Retinal pigment epithelial cell (primary cell): ENCODE results near the gene ELAVL2.
A peak's percentile ranks its signal among the peaks of the same experiment; 100 is the strongest.
"Not testable (repeated sequence)": the region's sequence is repeated elsewhere in the genome, so short reads cannot be mapped to it uniquely, and the experiment has no call there.

Source experiments
- DNase-seq: peaks from one replicate; pipeline ENCODE4 v3.0.0-alpha.2; 2010; ENCODE audit warnings: low read depth
- H3K4me3 ChIP-seq: 2 replicates; pipeline ENCODE4 v1.5.1; 2011; ENCODE audit warnings: mild to moderate bottlenecking, low read length, control low read depth, moderate library complexity
- TF ChIP-seq, protein P1 (sequence below): conservative IDR thresholded peaks from 2 replicates; pipeline ENCODE4 v1.5.1; 2011; ENCODE audit warnings: low read depth, low read length, control low read depth, inconsistent platforms

ELAVL2 gene

DNA sequence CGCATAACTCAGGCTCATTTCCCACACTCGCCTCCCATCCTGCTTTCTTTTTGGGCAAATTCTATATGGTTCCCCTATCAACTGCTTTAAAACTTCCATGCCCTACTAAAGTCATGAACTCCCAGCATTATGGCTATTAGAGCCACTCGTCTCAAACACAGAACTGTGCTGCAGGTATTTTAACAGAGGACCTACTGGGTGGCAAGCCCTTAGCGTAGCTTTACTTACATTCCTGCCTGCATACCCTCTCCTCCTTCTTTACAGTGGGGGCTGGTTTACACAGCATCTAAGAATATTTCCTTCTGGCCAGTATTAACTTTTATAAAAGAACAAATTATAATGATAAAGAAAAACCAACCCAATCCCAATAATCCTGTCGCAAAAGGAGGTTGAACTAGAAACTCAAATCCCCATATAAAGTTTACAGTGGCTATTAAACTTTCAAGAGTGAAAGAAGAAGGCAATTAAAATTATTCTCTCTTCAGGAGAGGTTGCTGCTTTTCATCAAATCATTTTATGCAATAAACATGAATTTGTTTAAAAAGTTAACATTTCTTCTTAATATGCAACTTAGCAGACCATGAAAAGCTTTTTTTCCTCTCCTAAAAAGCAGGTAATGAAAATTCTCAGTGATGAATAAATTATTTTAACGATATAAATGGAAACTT is 100.6 kb downstream of the ELAVL2 start:
- no peak overlapping the region for H3K4me3 ChIP-seq
- TF ChIP-seq, protein P1, sequence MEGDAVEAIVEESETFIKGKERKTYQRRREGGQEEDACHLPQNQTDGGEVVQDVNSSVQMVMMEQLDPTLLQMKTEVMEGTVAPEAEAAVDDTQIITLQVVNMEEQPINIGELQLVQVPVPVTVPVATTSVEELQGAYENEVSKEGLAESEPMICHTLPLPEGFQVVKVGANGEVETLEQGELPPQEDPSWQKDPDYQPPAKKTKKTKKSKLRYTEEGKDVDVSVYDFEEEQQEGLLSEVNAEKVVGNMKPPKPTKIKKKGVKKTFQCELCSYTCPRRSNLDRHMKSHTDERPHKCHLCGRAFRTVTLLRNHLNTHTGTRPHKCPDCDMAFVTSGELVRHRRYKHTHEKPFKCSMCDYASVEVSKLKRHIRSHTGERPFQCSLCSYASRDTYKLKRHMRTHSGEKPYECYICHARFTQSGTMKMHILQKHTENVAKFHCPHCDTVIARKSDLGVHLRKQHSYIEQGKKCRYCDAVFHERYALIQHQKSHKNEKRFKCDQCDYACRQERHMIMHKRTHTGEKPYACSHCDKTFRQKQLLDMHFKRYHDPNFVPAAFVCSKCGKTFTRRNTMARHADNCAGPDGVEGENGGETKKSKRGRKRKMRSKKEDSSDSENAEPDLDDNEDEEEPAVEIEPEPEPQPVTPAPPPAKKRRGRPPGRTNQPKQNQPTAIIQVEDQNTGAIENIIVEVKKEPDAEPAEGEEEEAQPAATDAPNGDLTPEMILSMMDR: no peak
- no peak for DNase-seq

DNA sequence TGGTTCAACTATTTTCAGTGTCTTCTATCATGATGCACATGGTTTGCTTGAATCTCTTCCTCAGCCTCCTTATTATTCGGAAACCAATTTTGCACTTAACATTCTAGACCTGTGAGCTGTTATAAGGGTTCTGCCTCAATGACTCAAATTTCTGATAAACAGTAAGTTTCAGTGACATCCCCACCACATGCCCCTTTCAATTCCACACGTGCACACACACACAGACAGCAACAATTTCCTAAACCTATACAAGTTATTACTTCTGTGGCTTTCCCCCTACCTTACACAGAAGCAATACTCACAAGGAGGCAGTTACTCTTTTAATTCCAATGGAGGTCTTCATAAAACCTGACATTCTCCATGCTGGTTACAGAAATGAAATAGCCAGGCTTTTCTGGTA is 102.4 kb downstream of the ELAVL2 start:
- no peak for DNase-seq
- H3K4me3 ChIP-seq: no peak overlapping the region
- TF ChIP-seq, protein P1: no peak

DNA sequence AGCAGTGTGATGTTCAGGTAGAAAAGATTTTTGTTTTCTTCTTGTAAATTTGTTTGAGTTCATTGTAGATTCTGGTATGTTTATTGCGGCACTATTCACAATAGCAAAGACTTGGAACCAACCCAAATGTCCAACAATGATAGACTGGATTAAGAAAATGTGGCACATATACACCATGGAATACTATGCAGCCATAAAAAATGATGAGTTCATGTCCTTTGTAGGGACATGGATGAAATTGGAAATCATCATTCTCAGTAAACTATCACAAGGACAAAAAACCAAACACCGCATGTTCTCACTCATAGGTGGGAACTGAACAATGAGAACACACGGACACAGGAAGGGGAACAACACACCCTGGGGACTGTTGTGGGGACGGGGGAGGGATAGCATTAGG is 103.0 kb downstream of the ELAVL2 start:
- H3K4me3 ChIP-seq, DNase-seq: not testable (repeated sequence)

DNA sequence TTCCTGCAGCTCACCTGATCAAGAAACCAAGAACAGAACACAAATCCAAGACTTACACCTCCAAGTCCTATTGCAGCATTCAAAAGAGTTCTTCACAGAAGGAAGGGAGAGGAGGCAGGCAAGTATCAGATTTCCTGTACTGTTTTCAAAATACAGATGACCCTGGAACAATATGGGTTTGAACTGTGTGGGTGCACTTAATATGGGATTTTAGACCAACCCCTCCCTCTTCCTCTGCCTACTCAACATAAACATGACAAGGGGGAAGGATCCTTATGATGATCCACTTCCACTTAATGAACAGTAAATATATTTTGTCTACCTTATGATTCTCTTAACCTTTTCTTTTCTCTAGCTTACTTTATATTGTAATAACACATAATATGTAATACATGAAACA is 104.6 kb downstream of the ELAVL2 start:
- DNase-seq: no peak
- TF ChIP-seq, protein P1: no peak

DNA sequence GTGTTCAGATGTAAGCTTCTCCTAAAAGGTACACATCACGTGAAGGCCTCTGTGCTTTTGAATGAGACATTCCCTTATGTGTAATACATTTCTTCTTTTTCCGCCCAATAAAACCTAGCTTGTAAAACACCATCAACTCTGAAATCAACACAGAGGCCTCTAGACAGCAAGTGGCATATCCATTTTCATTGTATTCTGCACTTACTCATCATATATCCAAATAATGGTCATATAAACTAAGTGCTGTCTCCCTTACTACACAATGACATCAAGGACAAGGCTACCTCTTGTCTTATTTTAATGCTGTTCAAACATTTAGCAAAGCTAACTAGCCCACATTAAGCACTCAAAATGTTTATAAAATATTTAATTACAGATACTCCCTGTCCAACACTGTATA is 108.5 kb downstream of the ELAVL2 start:
- no peak for DNase-seq
- H3K4me3 ChIP-seq: no peak overlapping the region
- TF ChIP-seq, protein P1: no peak

More for the DNA sequence above, 104.6 kb downstream of the ELAVL2 start:
- H3K4me3 ChIP-seq: no peak overlapping the region

DNA sequence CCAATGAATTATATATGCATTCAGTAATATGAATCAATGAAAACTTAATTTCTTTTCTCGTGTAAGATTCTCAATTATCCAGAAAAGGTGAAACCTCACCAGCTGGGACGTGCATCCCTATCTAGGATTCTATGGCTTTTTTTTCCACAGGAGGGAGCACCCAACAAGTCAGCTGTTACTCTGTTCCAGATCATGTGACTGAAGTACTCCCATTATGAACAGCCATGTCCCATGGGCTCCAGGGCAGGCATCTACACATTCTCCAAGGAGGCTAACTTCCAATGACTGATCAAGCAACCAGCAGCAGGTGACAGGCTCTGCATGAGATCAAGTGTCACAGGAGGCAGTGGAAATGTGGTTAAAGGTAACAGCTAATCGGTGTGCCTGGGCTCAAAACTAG is 118.8 kb downstream of the ELAVL2 start:
- DNase-seq: no peak
- H3K4me3 ChIP-seq: no peak overlapping the region
- TF ChIP-seq, protein P1: no peak

DNA sequence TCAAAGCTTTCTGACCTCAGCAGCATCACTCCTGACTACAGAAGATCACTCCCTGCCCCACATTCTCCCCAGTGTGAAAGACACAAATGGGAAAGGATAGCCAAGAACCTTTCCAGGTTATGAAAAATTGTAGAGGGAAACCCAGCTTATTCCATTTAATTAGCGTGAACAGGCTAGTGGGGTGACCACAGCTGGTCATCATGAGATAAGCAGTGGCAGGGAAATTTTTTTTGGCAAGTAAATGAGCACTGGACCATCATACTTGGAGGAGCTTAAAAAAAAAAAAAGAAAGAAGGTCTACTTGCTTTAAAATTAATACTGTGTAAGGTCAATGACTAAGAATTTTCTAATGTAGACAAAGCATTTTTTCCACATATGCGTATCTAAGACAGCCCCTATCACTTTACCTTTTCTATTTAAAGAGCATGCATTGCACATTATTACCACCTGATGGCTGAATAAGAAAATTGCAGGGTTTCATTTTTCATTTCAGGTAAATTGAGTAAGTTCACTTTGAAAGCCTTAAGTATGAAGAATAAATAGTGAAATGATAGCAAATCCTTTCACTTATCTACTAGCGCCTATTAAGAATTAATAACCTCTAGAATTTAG is 123.6 kb downstream of the ELAVL2 start:
- no peak overlapping the region for H3K4me3 ChIP-seq
- no peak for DNase-seq
- TF ChIP-seq, protein P1: peak; percentile 20
